GM21786 (cell line): ENCODE results near the gene FRMPD2.

Experiments used
- ATAC-seq: cut with Tn5 transposase; IDR thresholded peaks from one replicate; pipeline ENCODE4 v1.9.1; 2021; ENCODE audit not compliant: unreplicated experiment

FRMPD2 gene, protein sequence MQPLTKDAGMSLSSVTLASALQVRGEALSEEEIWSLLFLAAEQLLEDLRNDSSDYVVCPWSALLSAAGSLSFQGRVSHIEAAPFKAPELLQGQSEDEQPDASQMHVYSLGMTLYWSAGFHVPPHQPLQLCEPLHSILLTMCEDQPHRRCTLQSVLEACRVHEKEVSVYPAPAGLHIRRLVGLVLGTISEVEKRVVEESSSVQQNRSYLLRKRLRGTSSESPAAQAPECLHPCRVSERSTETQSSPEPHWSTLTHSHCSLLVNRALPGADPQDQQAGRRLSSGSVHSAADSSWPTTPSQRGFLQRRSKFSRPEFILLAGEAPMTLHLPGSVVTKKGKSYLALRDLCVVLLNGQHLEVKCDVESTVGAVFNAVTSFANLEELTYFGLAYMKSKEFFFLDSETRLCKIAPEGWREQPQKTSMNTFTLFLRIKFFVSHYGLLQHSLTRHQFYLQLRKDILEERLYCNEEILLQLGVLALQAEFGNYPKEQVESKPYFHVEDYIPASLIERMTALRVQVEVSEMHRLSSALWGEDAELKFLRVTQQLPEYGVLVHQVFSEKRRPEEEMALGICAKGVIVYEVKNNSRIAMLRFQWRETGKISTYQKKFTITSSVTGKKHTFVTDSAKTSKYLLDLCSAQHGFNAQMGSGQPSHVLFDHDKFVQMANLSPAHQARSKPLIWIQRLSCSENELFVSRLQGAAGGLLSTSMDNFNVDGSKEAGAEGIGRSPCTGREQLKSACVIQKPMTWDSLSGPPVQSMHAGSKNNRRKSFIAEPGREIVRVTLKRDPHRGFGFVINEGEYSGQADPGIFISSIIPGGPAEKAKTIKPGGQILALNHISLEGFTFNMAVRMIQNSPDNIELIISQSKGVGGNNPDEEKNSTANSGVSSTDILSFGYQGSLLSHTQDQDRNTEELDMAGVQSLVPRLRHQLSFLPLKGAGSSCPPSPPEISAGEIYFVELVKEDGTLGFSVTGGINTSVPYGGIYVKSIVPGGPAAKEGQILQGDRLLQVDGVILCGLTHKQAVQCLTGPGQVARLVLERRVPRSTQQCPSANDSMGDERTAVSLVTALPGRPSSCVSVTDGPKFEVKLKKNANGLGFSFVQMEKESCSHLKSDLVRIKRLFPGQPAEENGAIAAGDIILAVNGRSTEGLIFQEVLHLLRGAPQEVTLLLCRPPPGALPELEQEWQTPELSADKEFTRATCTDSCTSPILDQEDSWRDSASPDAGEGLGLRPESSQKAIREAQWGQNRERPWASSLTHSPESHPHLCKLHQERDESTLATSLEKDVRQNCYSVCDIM (N-terminal part only)

DNA sequence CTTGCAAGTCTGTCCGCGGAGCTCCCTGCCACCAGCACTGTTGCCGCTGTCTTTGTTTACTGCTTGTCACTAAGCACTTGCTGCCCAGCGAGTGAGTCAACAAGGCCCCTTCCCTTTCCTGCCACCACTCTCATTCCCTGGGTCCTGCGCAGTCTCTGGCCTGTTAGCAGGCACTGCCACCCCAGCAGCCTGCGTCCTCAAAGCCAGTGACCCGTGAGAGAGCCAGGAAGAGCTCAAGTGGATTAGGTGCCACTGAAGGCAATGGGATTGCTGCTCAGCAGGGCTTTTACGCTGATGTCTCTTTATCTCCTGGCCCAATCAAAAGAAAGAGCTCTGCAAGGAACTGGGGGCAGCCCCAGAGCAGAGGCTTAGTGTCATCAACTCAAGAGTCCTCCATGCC lies at the start of gene FRMPD2:
Gene FRMPD2 (minus strand): TSS at position 61 of the 400 bp plus-strand sequence. CDS start 129 bp downstream, outside the sequence.
- ATAC-seq: no peak

DNA sequence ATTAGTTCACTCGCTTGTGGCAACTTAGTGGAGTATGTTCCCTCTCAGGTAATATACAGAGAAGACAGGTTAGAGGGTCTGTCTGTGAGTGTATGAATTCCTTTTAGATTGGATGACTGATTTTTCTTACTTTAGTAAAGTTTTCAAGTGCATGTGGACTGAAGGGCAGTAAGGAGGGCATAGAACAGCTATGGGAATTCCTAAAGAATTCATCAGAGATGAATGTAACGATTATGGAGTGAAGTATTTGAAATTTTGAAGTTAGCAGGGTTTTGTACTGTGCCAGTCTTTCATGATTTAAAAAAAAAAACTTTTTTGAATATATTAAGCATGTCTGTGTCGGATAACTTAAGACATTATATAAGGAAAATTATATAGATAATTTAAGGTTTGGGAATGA lies 47.5 kb upstream of the FRMPD2 start:
- ATAC-seq: no peak

- no peak for ATAC-seq
Observed at GRCh38 chr10:48317321-48317990, 43.0 kb upstream of the FRMPD2 start.

DNA sequence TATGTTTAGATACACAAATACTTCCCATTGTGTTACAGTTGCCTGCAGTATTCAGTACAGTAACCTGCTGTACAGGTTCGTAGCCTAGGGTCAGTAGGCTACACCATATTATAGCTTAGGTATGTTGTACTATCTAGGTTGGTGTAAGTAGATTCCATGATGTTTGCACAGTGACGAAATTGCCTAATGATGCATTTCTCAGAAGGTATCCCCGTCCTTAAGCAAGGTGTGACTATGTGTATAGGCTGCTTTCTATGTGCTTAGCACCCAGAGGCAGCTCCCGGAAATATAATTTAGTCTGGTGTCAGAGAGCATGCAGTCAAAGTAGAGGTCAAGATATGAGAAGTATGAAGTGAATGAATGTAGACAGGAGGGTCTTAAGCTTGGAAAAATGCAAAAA lies 41.7 kb upstream of the FRMPD2 start:
- no peak for ATAC-seq

DNA sequence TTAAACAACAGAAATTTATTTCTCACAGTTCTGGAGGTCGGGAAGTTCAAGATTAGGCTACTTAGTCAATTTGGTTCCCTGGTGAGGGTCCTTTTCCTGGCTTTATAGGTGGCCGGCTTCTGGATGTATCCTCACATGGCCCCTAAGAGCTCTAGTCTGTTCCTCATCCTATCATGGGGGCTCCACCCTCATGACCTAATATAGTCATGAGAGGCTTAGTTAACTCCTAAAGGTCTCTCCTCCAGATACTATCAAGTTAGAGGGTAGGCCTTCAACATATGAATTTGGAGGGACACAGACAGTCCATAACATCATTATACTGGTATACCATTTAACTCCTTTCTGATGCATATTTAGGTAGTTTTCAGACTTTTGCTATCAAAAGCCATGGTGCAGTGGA lies 39.6 kb upstream of the FRMPD2 start:
- no peak for ATAC-seq

GRCh38 chr10:48309711-48310226 lies 35.3 kb upstream of the FRMPD2 start:
- no peak for ATAC-seq

DNA sequence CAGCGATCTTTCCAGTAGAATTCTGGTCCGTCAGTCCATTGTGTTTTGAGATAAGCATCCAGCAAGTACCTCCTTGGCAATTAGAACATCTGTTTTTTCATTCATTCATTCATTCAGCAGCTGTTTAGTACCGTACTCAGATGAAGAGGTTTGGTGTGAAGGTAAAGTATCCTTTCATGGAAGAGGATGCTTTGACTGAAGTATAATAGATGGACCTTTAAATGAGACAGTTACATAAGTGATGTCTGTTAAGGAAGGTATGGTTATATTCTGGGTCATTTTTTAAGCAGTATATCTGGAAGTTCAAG lies 33.2 kb upstream of the FRMPD2 start:
- ATAC-seq: no peak

DNA sequence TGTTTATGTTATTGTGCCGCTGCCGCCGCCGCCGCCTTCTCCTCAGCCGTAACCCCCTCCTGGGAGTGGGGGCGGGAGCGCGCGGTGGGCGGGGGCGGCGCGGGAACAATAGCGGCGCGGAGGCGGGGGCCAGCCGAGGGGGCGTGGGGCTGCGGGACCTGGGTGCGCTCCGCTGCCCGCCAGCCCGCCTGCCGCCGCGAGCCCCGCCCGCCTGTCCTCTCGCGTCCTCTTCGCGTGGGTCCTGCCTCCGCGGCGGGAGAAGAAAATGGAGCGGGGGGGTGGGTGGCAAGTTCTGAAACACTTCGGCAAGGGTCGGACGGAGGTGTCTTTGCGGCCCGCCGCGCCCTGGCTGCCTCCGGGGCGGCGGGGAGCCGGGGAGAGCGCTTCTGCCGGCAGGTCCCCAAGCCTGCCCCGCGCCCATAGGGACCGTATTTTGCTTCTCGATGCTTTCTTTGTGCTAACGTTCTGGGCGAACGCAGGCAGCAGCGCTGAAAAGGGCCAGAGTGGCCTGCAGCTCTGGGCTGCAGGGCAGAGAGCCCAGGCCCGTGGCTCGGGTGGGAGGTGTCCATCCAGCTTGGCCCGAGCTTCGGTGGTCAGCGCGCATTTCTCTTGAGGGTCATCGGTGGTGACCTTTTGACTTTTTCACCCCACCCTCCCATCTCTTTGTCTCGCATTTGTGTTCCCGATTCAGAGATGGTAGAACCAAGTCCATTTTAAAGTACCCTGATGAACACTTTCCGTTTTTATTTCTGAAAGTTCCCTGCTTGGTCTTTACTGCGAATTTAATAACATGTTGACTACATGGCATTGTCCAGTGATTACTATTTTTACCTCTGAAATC lies 32.6 kb upstream of the FRMPD2 start:
- peak; percentile 28 for ATAC-seq

- peak; percentile 80 for ATAC-seq
Observed at GRCh38 chr10:48306265-48306869, 31.9 kb upstream of the FRMPD2 start, which contains the start of gene MAPK8. Gene MAPK8, plus strand, starts transcription at chr10:48306677. Its CDS starts 94,984 bp downstream, at chr10:48401661.

GRCh38 chr10:48305905-48306264 lies 31.4 kb upstream of the FRMPD2 start:
- ATAC-seq: no peak

DNA sequence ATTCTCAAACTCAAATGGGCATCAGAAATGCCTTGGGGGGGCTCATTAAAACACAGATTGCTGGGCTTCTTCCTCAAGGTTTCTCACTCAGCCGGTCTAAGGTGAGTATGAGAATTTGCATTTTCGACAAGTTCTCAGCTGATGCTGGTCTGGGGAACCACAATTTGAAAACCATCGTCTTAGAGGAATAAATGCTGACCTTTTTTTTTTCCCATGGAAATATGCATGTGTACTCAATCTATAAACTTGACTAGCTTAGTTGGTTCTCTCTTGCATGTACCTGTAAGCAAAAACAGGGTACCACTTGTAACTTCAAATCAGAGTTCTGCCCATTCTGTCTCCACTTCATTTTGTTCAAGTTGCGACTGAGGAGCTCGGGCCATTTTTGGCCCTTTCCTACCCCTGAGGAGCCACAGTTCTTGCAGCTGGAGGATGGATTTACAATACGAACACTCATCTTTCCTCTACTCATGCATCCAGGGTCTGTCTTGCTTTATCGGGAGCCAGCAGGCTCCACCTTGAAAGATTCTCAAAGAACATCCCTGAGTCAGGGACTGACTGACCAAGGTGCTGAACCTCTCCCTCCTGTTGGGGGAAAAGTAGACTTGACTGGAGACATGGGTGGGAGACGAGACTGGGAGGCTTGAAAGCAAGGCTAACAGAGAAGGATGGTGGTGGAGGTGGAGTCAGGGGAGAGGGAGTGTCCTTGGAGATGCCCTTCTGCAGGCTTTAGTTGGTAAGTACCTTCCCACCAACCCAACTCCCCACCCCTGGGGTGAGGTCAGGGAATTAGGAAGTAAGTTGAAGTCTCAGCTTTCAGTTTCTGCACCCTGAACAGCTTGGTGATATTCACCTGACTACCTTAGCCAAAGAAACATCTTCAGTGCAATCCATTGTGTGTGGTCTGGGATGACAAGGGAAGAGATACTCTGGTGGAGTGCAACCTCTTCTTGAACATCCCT lies 28.3 kb upstream of the FRMPD2 start:
- no peak for ATAC-seq

GRCh38 chr10:48300556-48300955 lies 26.1 kb upstream of the FRMPD2 start:
- no peak for ATAC-seq

DNA sequence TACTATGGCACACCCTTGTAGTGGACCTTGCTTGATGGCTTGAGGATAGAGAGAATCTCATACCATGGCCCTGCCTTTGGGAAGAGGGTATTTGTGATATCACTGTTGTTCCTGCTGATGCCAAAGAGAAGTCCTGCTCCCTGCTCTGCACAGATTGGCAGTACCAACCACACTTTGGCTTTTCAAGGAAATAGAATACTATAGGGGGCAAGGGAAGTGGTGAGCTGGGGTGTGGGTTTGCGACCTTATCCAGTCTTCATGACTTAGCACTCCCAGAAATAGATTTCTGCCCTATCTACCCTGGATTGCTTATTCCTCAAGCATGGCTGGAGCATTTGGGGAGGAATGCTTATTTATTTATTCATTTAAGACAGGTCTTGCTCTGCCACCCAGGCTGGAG lies 25.2 kb upstream of the FRMPD2 start:
- no peak for ATAC-seq

DNA sequence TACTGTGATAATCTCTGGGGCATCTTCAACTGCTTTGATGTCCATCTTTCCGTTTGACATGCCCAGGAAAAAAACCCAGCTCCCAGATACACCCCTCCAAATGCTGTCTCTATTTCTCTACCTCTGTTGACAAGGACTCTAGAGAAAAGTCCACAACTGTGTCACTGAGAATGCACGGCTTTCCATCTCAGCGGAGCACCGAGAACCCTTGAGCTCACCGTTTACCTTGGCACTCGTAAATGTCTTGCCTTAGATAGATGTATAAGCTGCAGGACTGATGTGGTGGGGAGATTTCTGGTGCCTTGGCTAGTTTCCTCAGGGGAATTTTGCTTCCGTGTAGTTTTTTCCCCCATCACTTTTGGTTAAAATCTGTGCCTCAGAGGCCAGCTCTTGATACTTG lies 24.6 kb upstream of the FRMPD2 start:
- ATAC-seq: no peak

DNA sequence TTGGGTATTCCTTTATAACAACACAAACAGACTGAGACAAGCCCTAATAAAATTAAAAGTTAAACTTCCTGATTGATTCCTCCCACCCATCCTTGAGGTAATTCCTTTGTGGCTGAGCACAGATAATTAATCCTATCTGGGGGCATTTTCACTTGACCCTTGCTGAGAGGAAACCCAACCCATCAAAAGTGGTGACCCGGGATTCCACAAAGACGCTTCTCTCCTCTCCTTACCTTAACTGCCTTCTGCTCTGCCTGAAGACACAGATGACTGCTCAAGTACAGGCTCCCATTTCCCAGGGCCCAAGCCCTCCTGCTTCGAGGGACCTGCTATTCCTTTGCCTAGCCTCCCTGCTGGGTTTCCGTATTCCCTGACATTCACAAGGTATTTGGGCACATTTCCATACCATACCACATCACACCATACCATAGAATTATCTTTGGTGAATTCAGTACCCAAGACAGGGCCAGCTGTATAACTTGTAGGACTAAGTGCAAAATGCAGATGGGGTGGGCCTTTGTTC lies 22.1 kb upstream of the FRMPD2 start:
- no peak for ATAC-seq

- ATAC-seq: no peak
Observed at GRCh38 chr10:48294431-48294830, 19.9 kb upstream of the FRMPD2 start.

GRCh38 chr10:48292616-48293015 lies 18.1 kb upstream of the FRMPD2 start:
- no peak for ATAC-seq

- ATAC-seq: no peak
Observed at GRCh38 chr10:48291190-48291589, 16.7 kb upstream of the FRMPD2 start.
